Brain pericyte (primary cell): ENCODE measurements around the gene TTC9C.
"Not testable (repeated sequence)": the region's sequence is repeated elsewhere in the genome, so short reads cannot be mapped to it uniquely, and the experiment has no call there.

Experiments used
- DNase-seq: peaks from one replicate; pipeline ENCODE4 v3.0.0-alpha.2; 2012; ENCODE audit warnings: low read depth, low spot score

The TTC9C gene, protein sequence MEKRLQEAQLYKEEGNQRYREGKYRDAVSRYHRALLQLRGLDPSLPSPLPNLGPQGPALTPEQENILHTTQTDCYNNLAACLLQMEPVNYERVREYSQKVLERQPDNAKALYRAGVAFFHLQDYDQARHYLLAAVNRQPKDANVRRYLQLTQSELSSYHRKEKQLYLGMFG

DNA sequence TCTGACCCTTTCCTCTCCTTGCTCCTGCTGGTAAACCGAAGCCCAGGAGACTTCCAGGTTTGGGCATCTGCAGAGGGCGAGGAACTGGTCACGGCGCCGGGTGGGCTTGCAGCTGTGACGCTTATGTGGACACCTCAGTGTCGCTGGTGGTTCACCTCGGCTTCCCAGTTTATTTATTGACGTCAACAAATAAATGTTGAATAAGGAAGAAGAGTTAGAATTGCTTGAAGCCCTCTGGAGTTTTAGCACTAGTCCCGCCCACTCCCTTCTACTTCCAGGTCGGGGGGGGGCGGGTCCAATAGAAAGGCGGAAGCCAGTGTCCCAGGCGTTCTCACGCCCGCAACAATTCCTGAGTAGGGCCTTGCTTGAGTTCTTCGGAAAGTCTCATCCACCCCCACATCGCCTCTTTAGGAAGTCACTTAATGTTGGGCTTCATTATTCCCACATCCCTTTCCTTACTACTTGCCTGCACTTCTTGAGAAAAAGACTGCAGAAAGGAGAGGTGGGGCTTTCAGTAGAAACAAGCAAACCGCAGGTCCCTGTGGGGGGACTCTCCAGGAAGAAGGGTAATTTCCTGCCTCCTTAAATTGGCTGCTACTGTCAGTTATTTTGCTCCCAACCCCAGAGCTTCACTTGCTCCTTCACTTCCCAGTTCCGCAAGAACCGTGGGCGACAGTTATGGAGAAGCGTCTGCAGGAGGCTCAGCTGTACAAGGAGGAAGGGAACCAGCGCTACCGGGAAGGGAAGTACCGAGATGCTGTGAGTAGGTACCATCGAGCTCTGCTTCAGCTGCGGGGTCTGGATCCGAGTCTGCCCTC, at the start of gene TTC9C:
TSS of gene TTC9C (plus strand) at position 316 of the 818 bp plus-strand sequence. CDS start at position 679, 363 bp downstream.
- no peak for DNase-seq

DNA sequence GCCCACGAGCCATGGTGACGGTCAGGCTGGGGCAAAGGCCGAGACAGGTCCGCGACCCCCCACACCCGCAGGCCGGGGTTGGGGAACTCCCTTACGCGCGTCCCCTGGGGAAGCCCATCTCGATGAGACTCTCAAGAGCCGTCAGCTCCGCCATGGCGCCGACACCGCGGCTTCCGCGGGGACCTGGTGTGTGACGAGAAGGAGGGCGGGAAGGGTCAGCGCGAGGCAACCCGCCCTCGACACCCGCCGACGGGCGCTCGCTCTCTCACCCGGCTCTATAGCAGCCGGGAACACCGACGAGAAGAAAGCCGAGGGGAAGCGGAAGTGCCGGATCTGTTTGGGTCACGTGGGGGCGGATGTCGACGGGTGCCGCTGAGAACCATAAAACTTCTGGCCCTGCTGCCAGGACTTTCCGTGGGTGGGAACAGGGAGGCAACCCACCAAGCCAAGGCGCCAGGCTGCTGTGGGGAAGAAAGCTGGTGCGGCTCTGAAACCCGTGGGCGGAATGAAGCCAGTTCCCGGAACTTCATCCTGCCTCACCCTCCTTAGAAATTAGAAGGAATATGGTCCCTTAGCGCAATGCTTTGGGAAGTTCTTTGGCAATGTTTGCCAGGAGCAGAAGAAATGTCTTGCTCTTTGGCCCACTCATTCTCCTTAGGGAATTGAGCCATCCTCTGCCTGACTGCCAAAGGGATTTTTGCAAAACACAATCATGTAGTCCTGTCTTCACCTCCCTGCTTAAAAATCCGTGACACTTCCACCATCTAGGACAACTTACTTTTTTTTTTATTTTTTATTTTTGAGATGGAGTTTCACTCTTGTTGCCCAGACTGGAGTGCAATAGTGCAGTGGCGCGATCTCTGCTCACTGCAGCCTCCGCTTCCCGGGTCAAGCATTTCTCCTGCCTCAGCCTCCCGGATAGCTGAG, 49.3 kb upstream of the TTC9C start, which contains the start of gene UBXN1:
TSS of gene UBXN1 (minus strand) at position 304 of the 927 bp plus-strand sequence. CDS start at position 154, 150 bp downstream.
- DNase-seq: peak; percentile 63

DNA sequence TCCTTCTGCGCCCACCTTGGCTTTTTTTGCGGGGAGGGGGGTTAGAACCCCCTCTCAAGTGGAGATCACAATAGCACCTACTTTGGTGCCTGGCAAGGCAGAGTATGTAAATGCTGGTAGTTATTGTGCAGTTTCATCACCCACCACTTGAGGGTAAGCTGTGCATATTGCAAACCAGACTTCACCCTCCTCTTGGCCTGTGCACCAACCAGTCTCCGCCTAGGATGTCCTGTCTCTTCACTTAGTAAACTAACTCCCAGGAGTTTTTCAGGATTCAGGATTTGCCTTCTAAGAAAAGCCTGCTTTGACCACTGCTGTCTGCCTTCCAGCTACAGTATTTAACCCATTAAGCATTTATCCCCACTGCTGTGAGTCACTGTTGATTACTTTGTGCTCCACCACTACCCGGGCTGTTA, 47.5 kb upstream of the TTC9C start:
- no peak for DNase-seq

DNA sequence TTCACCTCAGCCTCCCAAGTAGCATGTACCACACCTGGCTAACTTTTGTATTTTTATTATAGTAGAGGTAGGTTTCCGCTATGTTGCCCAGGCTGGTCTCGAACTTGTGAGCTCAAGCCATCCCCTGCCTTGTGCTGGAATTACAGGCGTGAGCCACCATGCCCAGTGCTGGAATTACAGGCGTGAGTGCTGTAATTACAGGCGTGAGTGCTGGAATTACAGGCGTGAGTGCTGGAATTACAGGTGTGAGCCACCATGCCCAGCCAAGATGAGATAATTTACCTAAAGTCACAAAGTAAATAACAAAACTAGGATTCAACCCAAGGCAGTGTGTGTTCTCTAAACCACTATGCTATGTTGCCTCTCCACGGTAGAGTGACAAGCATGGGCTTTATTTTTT, 45.8 kb upstream of the TTC9C start:
- DNase-seq: no peak

DNA sequence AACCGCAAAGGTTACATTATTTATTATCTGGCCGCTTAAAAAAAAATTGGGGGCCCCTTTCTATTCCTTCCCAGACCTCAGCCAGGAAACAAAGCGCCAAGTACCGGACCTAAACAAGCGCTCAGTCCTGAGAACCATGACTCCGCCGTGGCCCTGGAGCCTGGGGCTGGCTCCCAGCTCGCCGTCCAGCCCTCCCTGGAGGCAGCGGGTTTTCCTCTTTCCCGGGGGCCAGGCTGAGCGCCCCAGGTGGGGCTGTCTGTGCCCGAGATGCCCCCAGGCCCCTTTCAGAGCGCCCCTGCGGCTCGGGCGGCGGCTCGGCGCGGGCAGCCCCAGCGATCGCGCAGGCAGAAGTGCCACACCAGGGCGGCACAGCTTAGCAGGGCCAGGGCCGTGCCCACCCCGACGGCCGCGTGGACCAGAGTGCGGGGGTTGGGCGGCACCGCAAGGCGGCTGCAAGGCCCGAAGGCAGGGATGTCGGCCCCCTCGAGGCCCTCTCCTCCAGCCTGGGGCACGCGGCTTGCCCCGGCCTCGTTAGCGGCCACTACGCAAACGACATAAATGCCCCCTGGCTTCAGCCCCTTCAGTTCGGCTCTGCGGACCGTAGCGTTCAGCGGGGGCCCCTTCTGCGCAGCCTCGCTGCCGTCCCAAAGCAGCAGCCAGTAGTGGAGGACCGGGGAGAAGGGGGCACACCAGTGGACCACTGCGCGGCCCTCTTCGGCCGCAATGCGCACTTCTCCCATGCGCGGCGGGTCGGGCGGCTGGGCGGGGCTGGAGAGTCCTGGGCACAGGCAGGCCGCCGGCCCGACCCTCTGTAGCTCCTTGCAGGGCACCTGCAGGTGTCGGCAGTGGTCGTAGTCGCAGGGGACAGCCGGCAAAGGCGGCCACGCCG, 40.5 kb upstream of the TTC9C start:
- no peak for DNase-seq

GRCh38 chr11:62688491-62688890, 39.8 kb upstream of the TTC9C start:
- DNase-seq: no peak

DNA sequence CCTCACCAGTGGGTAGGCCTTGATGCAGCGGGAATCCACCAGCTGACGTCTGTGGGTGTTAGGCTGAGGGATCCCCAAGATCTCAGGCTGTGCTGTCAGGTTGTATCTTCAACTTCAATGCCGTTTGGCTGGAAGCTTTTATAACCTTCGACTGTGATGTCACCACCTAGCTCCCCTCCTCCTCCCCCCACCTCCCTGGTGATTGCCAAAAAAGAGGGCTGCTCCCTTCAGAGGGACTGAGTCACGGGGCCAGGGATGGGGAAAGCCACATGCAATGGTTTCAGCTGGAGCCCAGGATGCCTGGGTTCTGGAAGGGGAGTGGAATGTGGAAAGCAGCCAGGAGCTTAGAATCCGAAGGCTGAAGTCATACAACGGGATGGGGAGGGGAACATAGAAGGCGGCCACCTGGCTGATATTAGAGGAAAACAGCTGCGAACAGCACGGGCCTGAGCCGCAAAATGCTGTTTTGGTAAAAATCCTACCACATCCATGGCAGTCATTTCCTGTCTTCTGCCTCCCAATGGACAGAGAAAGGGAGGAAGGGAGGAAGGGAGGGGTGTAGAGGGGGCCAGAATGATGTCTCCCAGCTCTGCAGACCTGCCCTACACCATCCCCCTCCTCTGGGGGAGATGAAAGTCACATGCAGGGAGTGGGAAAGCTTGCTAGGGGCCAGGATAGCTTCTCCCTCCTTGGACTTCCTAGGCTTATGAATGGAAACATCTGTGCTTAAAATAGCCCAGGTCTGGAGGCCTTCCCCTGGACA, 38.7 kb upstream of the TTC9C start, which contains the start of gene LRRN4CL:
TSS of gene LRRN4CL (minus strand) at position 110 of the 763 bp plus-strand sequence. CDS start 1,022 bp downstream, outside the sequence.
- no peak for DNase-seq

DNA sequence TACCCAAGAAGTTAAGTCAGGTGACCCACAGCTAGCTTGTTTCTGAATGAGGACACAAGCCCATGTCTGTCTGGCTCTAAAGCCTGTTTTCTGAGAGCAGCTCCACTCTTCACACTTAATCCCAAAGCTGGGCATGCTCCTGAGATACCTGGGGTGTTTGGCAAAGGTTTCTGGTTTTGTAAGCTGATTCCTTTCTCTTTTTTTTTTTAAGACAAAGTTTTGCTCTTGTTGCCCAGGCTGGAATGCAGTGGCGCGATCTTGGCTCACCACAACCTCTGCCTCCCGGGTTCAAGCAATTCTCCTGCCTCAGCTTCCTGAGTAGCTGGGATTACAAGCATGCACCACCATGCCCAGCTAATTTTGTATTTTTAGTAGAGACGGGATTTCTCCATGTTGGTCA, 34.7 kb upstream of the TTC9C start:
- not testable (repeated sequence) for DNase-seq

GRCh38 chr11:62694455-62695167, 33.7 kb upstream of the TTC9C start:
- DNase-seq: no peak

GRCh38 chr11:62702246-62702645, 26.0 kb upstream of the TTC9C start:
- no peak for DNase-seq

DNA sequence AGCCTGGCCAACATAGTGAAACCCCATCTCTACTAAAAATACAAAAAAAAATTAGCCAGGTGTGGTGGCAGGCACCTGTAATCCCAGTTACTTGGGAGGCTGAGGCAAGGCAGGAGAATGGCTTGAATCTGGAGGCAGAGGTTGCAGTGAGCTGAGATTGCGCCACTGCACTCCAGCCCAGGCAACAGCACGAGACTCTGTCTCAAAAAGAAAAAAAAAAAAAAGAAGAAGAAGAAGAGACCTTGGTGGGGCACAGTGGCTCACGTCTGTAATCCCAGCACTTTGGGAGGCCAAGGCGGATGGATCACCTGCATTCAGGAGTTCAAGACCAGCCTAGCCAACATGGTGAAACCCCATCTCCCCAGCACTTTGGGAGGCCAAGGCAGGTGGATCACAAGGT, 24.4 kb upstream of the TTC9C start:
- not testable (repeated sequence) for DNase-seq

GRCh38 chr11:62705413-62705812, 22.9 kb upstream of the TTC9C start:
- no peak for DNase-seq

GRCh38 chr11:62705880-62706849, 22.1 kb upstream of the TTC9C start:
- DNase-seq: peak; percentile 58

- DNase-seq: no peak
These were observed 21.4 kb upstream of the TTC9C start for GRCh38 chr11:62706850-62707247.

- DNase-seq: no peak
These were observed 20.9 kb upstream of the TTC9C start, which contains the start of the genes BSCL2 and GNG3 for GRCh38 chr11:62707277-62707861. Gene BSCL2, minus strand, starts transcription at chr11:62707424. Its CDS starts 229 bp downstream, at chr11:62707195. Gene GNG3, plus strand, starts transcription at chr11:62707676. Its CDS starts 620 bp downstream, at chr11:62708296.

- DNase-seq: no peak
These were observed 19.9 kb upstream of the TTC9C start for GRCh38 chr11:62708392-62708791.

- no peak for DNase-seq
These were observed 19.5 kb upstream of the TTC9C start for GRCh38 chr11:62708793-62709192.
